ENCODE data around the gene CCBE1.
"Not testable (repeated sequence)": the region's sequence is repeated elsewhere in the genome, so short reads cannot be mapped to it uniquely, and the experiment has no call there.

CCBE1 gene

DNA sequence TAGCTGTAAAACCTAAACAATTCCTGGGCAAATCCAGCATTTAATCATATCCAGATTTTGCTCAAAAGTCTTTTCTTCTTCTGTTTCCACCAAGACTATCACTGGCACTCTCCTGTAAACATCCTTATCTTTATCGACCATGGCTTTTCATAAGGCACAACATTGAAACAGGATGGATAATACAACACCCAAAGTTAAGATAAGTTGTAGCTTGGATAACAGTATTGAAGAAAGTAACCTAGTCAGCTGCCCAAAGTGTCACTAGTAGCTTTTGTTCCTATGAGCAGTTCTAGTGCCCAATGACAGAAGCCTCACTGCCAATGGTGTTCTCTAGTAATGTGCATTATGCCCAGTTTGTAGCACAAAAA is 22.3 kb downstream of the CCBE1 start:
- no peak overlapping the region for H3K4me3 ChIP-seq (replicated peaks; ENCODE audit: low read depth, low read length)
- no peak for DNase-seq (ENCODE audit: extremely low read depth, low read depth)
- no peak for TF ChIP-seq CTCF (IDR thresholded peaks at IDR 0.05; ENCODE audit: low read depth, low read length, missing control alignments)

DNA sequence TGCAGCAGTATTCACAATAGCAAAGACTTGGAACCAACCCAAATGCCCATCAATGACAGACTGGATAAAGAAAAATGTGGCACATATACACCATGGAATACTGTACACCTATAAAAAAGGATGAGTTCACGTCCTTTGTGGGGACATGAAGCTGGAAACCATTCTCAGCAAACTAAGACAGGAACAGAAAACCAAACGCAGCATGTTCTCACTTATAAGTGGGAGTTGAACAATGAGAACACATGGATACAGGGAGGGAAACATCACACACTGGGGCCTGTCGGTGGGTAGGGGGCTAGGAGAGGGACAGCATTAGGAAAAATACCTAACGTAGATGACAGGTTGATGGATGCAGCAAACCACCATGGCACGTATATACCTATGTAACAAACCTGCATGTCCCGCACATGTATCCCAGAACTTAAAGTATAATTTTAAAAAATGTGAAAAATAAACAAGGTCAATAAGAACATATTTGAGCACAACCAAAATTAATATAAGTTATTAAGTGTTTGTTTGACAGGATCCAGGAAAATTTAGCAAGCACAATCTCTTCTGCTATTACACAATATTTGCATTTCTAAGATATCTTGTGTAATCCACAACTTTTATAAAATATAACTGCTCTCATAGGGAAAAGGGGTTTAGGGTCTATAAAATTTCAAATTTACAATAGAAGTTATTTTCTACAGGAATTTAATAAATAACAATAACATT is 22.9 kb downstream of the CCBE1 start:
- no peak for DNase-seq (ENCODE audit: extremely low read depth, low read depth)
- no peak overlapping the region for H3K4me3 ChIP-seq (replicated peaks; ENCODE audit: low read depth, low read length)
- TF ChIP-seq CTCF (IDR thresholded peaks at IDR 0.05; ENCODE audit: low read depth, low read length, missing control alignments): no peak

DNA sequence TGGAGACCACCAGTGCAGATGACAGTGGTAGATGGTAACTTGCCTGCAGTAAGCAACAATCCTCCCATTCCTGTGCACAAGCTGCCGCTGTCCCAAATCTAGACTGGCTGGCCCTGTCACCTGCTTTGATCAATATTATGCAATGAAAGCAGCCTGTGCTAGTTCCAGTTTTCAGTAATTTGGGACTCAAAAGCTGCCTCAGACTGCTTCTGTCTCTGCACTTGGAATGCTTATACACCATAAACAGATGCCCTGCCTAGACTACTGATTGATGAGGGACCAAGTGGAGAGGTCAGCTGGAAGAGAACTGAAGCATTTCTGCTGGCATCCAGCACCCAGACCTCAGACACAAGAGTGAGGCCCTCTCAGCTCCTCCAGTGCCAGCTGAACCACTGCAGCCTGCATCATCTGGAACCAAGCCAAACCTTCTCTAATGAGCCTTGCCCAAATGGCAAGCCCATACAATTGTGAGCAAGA is 24.9 kb downstream of the CCBE1 start:
- no peak for TF ChIP-seq CTCF (IDR thresholded peaks at IDR 0.05; ENCODE audit: low read depth, low read length, missing control alignments)
- no peak for DNase-seq (ENCODE audit: extremely low read depth, low read depth)
- H3K4me3 ChIP-seq (replicated peaks; ENCODE audit: low read depth, low read length): no peak overlapping the region

- no peak overlapping the region for H3K4me3 ChIP-seq (replicated peaks; ENCODE audit: low read depth, low read length)
- no peak for TF ChIP-seq CTCF (IDR thresholded peaks at IDR 0.05; ENCODE audit: low read depth, low read length, missing control alignments)
- no peak for DNase-seq (ENCODE audit: extremely low read depth, low read depth)
Observed at GRCh38 chr18:59671551-59671950, 25.7 kb downstream of the CCBE1 start.

- no peak overlapping the region for H3K4me3 ChIP-seq (replicated peaks; ENCODE audit: low read depth, low read length)
- DNase-seq (ENCODE audit: extremely low read depth, low read depth): no peak
- TF ChIP-seq CTCF (IDR thresholded peaks at IDR 0.05; ENCODE audit: low read depth, low read length, missing control alignments): no peak
Observed at GRCh38 chr18:59669872-59670657, 27.2 kb downstream of the CCBE1 start.

- H3K4me3 ChIP-seq (replicated peaks; ENCODE audit: low read depth, low read length): no peak overlapping the region
- TF ChIP-seq CTCF (IDR thresholded peaks at IDR 0.05; ENCODE audit: low read depth, low read length, missing control alignments): no peak
- no peak for DNase-seq (ENCODE audit: extremely low read depth, low read depth)
Observed at GRCh38 chr18:59667488-59667887, 29.7 kb downstream of the CCBE1 start.

DNA sequence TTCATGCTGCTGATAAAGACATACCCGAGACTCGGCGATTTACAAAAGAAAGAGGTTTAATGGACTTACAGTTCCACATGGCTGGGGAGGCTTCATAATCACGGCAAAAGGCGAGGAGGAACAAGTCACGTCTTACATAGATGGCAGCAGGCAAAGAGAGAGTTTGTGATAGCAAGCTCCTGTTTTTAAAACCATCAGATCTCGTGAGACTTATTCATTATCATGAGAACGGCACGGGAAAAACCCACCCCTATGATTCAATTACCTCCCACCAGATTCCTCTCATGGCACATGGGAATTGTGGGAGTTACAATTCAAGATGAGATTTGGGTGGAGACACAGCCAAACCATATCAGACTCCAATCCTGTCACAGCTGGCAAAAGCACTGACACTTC is 31.2 kb downstream of the CCBE1 start:
- peak overlapping the region; percentile 29 for H3K4me3 ChIP-seq (replicated peaks; ENCODE audit: low read depth, low read length)
- not testable (repeated sequence) for DNase-seq (ENCODE audit: extremely low read depth, low read depth)

Measured in HFF-Myc (cell line).